HG03432 (cell line): ENCODE measurements around the gene FBXO44.
"Not testable (repeated sequence)": the region's sequence is repeated elsewhere in the genome, so short reads cannot be mapped to it uniquely, and the experiment has no call there.

ENCODE experiments used
- ATAC-seq: cut with Tn5 transposase; IDR thresholded peaks from one replicate; pipeline ENCODE4 v1.9.1; 2021; ENCODE audit warnings: mild to moderate bottlenecking, moderate library complexity; ENCODE audit not compliant: unreplicated experiment

Gene FBXO44

GRCh38 chr1:11639372-11639771 lies 15.3 kb upstream of the FBXO44 start:
- ATAC-seq: no peak

GRCh38 chr1:11640101-11640500 lies 14.6 kb upstream of the FBXO44 start:
- ATAC-seq: no peak

- no peak for ATAC-seq
Observed at GRCh38 chr1:11640944-11641343, 13.7 kb upstream of the FBXO44 start.

- ATAC-seq: no peak
Observed at GRCh38 chr1:11641776-11642305, 12.8 kb upstream of the FBXO44 start.

GRCh38 chr1:11642418-11643017 lies 12.2 kb upstream of the FBXO44 start:
- not testable (repeated sequence) for ATAC-seq

GRCh38 chr1:11643782-11644181 lies 10.9 kb upstream of the FBXO44 start:
- ATAC-seq: no peak

GRCh38 chr1:11645270-11645669 lies 9.4 kb upstream of the FBXO44 start:
- no peak for ATAC-seq

- no peak for ATAC-seq
Observed at GRCh38 chr1:11645670-11646265, 8.9 kb upstream of the FBXO44 start.

- ATAC-seq: no peak
Observed at GRCh38 chr1:11646317-11646716, 8.4 kb upstream of the FBXO44 start.

- no peak for ATAC-seq
Observed at GRCh38 chr1:11647333-11647732, 7.3 kb upstream of the FBXO44 start.

- ATAC-seq: no peak
Observed at GRCh38 chr1:11648039-11648438, 6.6 kb upstream of the FBXO44 start.

- ATAC-seq: no peak
Observed at GRCh38 chr1:11648732-11649158, 5.9 kb upstream of the FBXO44 start.

GRCh38 chr1:11649237-11649623 lies 5.4 kb upstream of the FBXO44 start:
- no peak for ATAC-seq

GRCh38 chr1:11649624-11650330 lies 4.9 kb upstream of the FBXO44 start:
- no peak for ATAC-seq

GRCh38 chr1:11650331-11650991 lies 4.2 kb upstream of the FBXO44 start:
- ATAC-seq: no peak

GRCh38 chr1:11651017-11651416 lies 3.7 kb upstream of the FBXO44 start:
- no peak for ATAC-seq

GRCh38 chr1:11652203-11652780 lies 2.4 kb upstream of the FBXO44 start:
- ATAC-seq: no peak

GRCh38 chr1:11653101-11653860 lies 1.4 kb upstream of the FBXO44 start:
- ATAC-seq: no peak

GRCh38 chr1:11653861-11654136 lies 878 bp upstream of the FBXO44 start:
- no peak for ATAC-seq

- ATAC-seq: peak; percentile 22
Observed at GRCh38 chr1:11654939-11655808, 497 bp downstream of the FBXO44 start.
